Neural progenitor cell (in vitro differentiated cells): ENCODE data around the gene ZNF385C. TPM values are rescaled to one million over a fixed set of nuclear protein-coding genes. Genes with fewer than 3 reads are reported as not detected.
A peak's percentile ranks its signal among the peaks of the same experiment; 100 is the strongest.

Experiments
- DNase-seq: peaks from one replicate; pipeline ENCODE4 v3.0.0-alpha.2; 2016; ENCODE audit warnings: low spot score
- H2AFZ ChIP-seq: fragments of 200-600 bp; sonication (generic); replicated peaks from 2 replicates; pipeline ENCODE4 v1.6.1; 2016; ENCODE audit warnings: antibody characterized with exemption
- H3F3A ChIP-seq: fragments of 200-600 bp; sonication (generic); 2 replicates; pipeline ENCODE4 v1.6.1; 2016; ENCODE audit warnings: antibody characterized with exemption, low read depth
- H3K27ac ChIP-seq: fragments of 200-600 bp; sonication (generic); 2 replicates; pipeline ENCODE4 v1.5.1; 2016; ENCODE audit warnings: mild to moderate bottlenecking
- H3K27me3 ChIP-seq: fragments of 200-600 bp; sonication (generic); 2 replicates; pipeline ENCODE4 v1.6.1; 2016; ENCODE audit warnings: mild to moderate bottlenecking, moderate library complexity
- H3K36me3 ChIP-seq: fragments of 200-600 bp; sonication (generic); 2 replicates; pipeline ENCODE4 v1.5.1; 2016
- H3K4me1 ChIP-seq: fragments of 200-600 bp; sonication (generic); 2 replicates; pipeline ENCODE4 v1.6.1; 2016; ENCODE audit warnings: mixed run types
- H3K4me2 ChIP-seq: fragments of 200-600 bp; sonication (generic); 2 replicates; pipeline ENCODE4 v1.6.1; 2016
- H3K4me3 ChIP-seq: fragments of 200-600 bp; sonication (generic); 2 replicates; pipeline ENCODE4 v1.5.1; 2016
- H3K79me2 ChIP-seq: fragments of 200-600 bp; sonication (generic); 2 replicates; pipeline ENCODE4 v1.6.1; 2016; ENCODE audit warnings: low read depth
- H3K9ac ChIP-seq: fragments of 200-600 bp; sonication (generic); 2 replicates; pipeline ENCODE4 v1.6.1; 2016
- H3K9me3 ChIP-seq: fragments of 200-600 bp; sonication (generic); 2 replicates; pipeline ENCODE4 v1.5.1; 2016; ENCODE audit warnings: low read depth
- H4K20me1 ChIP-seq: fragments of 200-600 bp; sonication (generic); 2 replicates; pipeline ENCODE4 v1.6.1; 2016; ENCODE audit warnings: low read depth
- H3K27ac Mint-ChIP-seq: 3 replicates; pipeline ENCODE4 v1.8.0; 2021; ENCODE audit warnings: mixed read lengths
- H3K27me3 Mint-ChIP-seq: 2 replicates; pipeline ENCODE4 v1.8.0; 2022; ENCODE audit warnings: low read depth, mild to moderate bottlenecking, inconsistent platforms, moderate library complexity, mixed read lengths; ENCODE audit not compliant: insufficient read depth
- H3K36me3 Mint-ChIP-seq: 3 replicates; pipeline ENCODE4 v1.8.0; 2021; ENCODE audit warnings: mixed read lengths
- H3K4me1 Mint-ChIP-seq: 3 replicates; pipeline ENCODE4 v1.8.0; 2021; ENCODE audit warnings: mixed read lengths
- H3K4me3 Mint-ChIP-seq: 3 replicates; pipeline ENCODE4 v1.8.0; 2021; ENCODE audit warnings: mild to moderate bottlenecking, moderate library complexity, mixed read lengths
- H3K9me3 Mint-ChIP-seq: 3 replicates; pipeline ENCODE4 v1.8.0; 2020; ENCODE audit warnings: mixed read lengths
- EZH2 ChIP-seq: fragments of 200-600 bp; sonication (generic); IDR thresholded peaks from 2 replicates; pipeline ENCODE4 v1.6.1; 2017; ENCODE audit warnings: antibody characterized with exemption, mild to moderate bottlenecking, moderate library complexity
- EZH2phosphoT487 ChIP-seq: fragments of 200-600 bp; sonication (generic); IDR thresholded peaks from 2 replicates; pipeline ENCODE4 v1.6.1; 2017; ENCODE audit warnings: antibody characterized with exemption
- total RNA-seq: library from RNA; depleted of rRNA; stranded (reverse); fragments of >200 nt; gene quantifications from 2 replicates; pipeline ENCODE4 v1.2.3, GENCODE V29; 2015; ENCODE audit warnings: low replicate concordance
- TF ChIP-seq, protein P1 (sequence below): fragments of 200-600 bp; sonication (generic); IDR thresholded peaks from 2 replicates; pipeline ENCODE4 v1.5.1; 2017; ENCODE audit warnings: antibody characterized with exemption, mild to moderate bottlenecking

Gene ZNF385C
- total RNA-seq, 1 donor from 2014 or later = 5.0 TPM

GRCh38 chr17:42090964-42091790, 7.1 kb downstream of the ZNF385C start:
- peaks cover 2% of the 10 kb centered on the region for H3K27me3 ChIP-seq
- Mint-ChIP-seq H3K9me3 (no peaks in the 10 kb centered on the region), H3K4me3 (no peak overlapping the region)

DNA sequence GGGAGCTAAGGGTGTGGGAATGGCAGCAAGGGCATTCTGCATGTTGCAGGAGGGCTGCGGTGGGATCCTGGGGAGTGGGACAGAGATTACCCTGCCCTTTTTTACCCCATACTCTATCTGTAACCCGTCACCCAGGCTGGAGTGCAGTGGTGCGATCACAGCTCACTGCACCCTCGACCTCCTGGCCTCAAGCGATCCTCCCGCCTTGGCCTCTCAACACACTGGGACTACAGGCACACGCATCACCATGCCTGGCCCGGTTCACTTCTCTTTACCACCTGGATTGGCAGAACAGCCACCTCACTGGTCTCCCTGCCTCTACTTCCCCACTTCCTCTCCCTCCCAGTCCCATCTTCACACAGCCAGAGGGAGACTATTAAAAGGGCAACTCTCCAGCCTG, 9.5 kb downstream of the ZNF385C start:
- no peak overlapping the region for H2AFZ ChIP-seq

More at GRCh38 chr17:42090964-42091790, 7.1 kb downstream of the ZNF385C start:
- Mint-ChIP-seq H3K27me3 (peaks cover 11% of the 10 kb centered on the region), H3K27ac (no peak overlapping the region), H3K4me1 (peaks cover 8% of the 10 kb centered on the region), H3K36me3 (no peaks in the 10 kb centered on the region)
- Histone ChIP-seq H3K4me1 (no peaks in the 10 kb centered on the region), H3K4me3 (no peak overlapping the region), H3K27ac (no peak overlapping the region), H2AFZ (no peak overlapping the region), H3F3A (no peaks in the 10 kb centered on the region), H3K9me3 (no peaks in the 10 kb centered on the region), H3K79me2 (no peaks in the 10 kb centered on the region), H3K4me2 (no peak overlapping the region), H3K36me3 (no peaks in the 10 kb centered on the region), H4K20me1 (no peaks in the 10 kb centered on the region), H3K9ac (no peak overlapping the region)
- no peak for DNase-seq
- TF ChIP-seq, protein P1, sequence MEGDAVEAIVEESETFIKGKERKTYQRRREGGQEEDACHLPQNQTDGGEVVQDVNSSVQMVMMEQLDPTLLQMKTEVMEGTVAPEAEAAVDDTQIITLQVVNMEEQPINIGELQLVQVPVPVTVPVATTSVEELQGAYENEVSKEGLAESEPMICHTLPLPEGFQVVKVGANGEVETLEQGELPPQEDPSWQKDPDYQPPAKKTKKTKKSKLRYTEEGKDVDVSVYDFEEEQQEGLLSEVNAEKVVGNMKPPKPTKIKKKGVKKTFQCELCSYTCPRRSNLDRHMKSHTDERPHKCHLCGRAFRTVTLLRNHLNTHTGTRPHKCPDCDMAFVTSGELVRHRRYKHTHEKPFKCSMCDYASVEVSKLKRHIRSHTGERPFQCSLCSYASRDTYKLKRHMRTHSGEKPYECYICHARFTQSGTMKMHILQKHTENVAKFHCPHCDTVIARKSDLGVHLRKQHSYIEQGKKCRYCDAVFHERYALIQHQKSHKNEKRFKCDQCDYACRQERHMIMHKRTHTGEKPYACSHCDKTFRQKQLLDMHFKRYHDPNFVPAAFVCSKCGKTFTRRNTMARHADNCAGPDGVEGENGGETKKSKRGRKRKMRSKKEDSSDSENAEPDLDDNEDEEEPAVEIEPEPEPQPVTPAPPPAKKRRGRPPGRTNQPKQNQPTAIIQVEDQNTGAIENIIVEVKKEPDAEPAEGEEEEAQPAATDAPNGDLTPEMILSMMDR = no peak
- TF ChIP-seq EZH2phosphoT487 (no peak), EZH2 (no peak)

DNA sequence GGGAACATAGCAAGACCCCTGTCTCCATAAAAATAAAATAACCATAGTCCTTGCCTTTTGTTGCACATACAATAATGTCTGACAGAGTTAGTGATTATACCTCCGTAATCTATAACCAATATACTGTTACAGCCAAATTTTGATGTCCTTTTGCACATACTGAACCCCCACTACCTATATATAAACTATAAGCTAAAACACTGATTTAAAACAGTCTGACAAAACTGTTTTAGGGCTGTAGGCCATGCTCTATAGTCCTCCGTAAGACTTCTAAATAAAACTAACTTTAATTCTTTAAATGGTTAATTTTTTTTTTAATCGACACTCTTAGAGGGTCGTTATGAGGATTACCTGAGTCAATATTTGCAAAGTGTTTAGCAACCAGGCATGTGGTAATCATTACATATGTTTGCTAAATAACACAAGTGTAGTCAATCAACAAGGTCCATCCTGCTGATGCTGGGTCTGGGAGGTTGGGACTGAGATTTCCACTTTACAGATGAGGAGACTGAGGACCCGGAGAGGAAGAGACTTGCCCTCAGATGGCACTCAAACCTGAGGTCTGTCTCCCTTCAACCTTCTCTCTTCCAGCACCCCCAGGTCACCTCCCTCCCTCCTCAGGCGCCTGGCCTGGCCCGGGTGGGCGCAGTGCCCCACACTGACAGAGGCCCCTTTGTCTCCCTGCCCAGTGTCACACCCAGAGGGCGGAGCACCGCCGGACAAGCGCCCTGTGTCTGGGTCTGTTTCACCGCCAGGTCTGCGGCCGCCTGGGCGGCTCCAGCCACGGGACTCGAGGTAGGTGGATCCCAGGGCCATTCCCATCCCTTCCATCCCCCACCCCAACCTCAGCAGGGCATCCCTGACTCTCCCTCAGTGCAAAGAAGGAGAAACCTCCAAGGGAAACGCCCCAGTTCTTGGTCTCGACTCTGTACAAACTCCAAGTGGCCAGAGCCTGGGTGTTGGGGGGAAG, 10.3 kb downstream of the ZNF385C start:
- Histone ChIP-seq H3K9ac (no peak overlapping the region), H3K27me3 (no peaks in the 10 kb centered on the region), H4K20me1 (no peaks in the 10 kb centered on the region), H3K36me3 (no peaks in the 10 kb centered on the region), H3K4me2 (no peak overlapping the region), H2AFZ (no peak overlapping the region), H3F3A (no peaks in the 10 kb centered on the region), H3K4me3 (no peak overlapping the region), H3K79me2 (no peaks in the 10 kb centered on the region), H3K4me1 (no peaks in the 10 kb centered on the region), H3K27ac (no peak overlapping the region), H3K9me3 (no peaks in the 10 kb centered on the region)
- no peak for DNase-seq
- Mint-ChIP-seq H3K27ac (no peak overlapping the region), H3K9me3 (no peaks in the 10 kb centered on the region), H3K4me1 (peaks cover 3% of the 10 kb centered on the region), H3K36me3 (no peaks in the 10 kb centered on the region), H3K4me3 (no peak overlapping the region), H3K27me3 (peaks cover 4% of the 10 kb centered on the region)
- TF ChIP-seq EZH2phosphoT487 = no peak
- no peak for TF ChIP-seq EZH2
- TF ChIP-seq, protein P1 = no peak

More for the DNA sequence above, 9.5 kb downstream of the ZNF385C start:
- Histone ChIP-seq H4K20me1 (no peaks in the 10 kb centered on the region), H3K4me1 (no peaks in the 10 kb centered on the region), H3K4me3 (no peak overlapping the region), H3K9me3 (no peaks in the 10 kb centered on the region), H3K27ac (no peak overlapping the region), H3K79me2 (no peaks in the 10 kb centered on the region), H3K36me3 (no peaks in the 10 kb centered on the region), H3K9ac (no peak overlapping the region), H3K4me2 (no peak overlapping the region), H3F3A (no peaks in the 10 kb centered on the region), H3K27me3 (no peaks in the 10 kb centered on the region)
- Mint-ChIP-seq H3K9me3 (no peaks in the 10 kb centered on the region), H3K27ac (peak overlapping the region; percentile 55), H3K27me3 (peaks cover 4% of the 10 kb centered on the region), H3K4me3 (peak overlapping the region; percentile 55), H3K36me3 (no peaks in the 10 kb centered on the region), H3K4me1 (peaks cover 3% of the 10 kb centered on the region)
- no peak for DNase-seq
- TF ChIP-seq EZH2 (no peak), EZH2phosphoT487 (no peak)
- TF ChIP-seq, protein P1 = no peak
